ENCODE results near the gene MET. TPM values are rescaled to one million over a fixed set of nuclear protein-coding genes. Genes with fewer than 3 reads are reported as not detected.

The MET gene
- total and polyA plus RNA-seq, 12 donors: 3.1 to 23.3 (median 15.0) TPM

- DNase-seq (no peak), ATAC-seq (peak in 4 of 8 donors; percentile 35 to 46 (median 41))
- Histone ChIP-seq H3K27me3 (no peaks in the 10 kb centered on the region), H3K9me3 (no peaks in the 10 kb centered on the region), H3K27ac (peak overlapping the region in 1 of 10 donors; percentile 10), H3K36me3 (no peaks in the 10 kb centered on the region), H3K4me1 (peaks cover 0 to 19% (median 14%) of the 10 kb centered on the region in 9 donors), H3K4me3 (no peak overlapping the region)
- 34 to 48% methylated on average over 4 of the region's 4 CpGs for WGBS, 2 donors
- no peak for TF ChIP-seq CTCF (IDR thresholded peaks at IDR 0.05)
- intact Hi-C loops (cut with DNase I): loop anchor here in 1 of 10 donors (10.0 kb wide), 1 partner anchor 58 kb away; no protein-coding TSS in a partner anchor
Measured at GRCh38 chr7:116726713-116727431, 54.9 kb downstream of the MET start.

DNA sequence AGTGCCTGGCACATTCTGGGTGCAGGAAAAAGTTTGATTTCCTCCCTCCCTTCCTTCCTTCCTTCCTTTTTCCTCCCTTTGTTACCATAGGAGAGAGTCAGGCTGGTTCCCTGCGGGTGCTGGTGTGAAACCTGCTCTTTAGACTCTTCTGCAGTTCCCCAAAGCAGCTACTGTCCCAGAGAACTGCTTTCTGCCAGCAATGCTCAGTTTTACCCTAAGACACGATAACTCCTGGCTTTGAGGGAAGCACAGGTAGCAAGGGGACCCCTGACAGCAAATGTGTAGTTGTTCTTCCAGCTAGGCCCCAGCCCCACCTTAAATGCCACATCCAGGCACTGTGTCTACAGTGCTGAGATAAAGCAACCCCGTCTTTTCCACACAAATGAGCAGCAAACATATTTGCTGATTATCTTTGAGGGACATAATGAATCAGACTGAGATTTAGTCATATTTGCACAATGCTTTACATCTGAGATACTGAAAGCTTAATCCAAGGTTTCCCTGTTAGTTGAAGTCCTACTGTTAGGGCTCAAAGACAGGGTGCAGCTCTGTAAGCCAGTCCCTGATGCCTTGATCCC lies 55.5 kb downstream of the MET start:
- Histone ChIP-seq H3K27me3 (no peaks in the 10 kb centered on the region), H3K27ac (peak overlapping the region in 1 of 10 donors; percentile 10), H3K36me3 (no peaks in the 10 kb centered on the region), H3K4me3 (no peak overlapping the region), H3K4me1 (peaks cover 0 to 19% (median 14%) of the 10 kb centered on the region in 9 donors), H3K9me3 (no peaks in the 10 kb centered on the region)
- TF ChIP-seq CTCF (IDR thresholded peaks at IDR 0.05): no peak
- ATAC-seq (peak in 3 of 8 donors; percentile 20 to 27 (median 26)), DNase-seq (no peak)
- 66 to 67% methylated on average over 3 of the region's 3 CpGs for WGBS, 2 donors
- intact Hi-C loops (cut with DNase I): loop anchor here in 1 of 10 donors (10.0 kb wide), 1 partner anchor 57 kb away; no protein-coding TSS in a partner anchor

DNA sequence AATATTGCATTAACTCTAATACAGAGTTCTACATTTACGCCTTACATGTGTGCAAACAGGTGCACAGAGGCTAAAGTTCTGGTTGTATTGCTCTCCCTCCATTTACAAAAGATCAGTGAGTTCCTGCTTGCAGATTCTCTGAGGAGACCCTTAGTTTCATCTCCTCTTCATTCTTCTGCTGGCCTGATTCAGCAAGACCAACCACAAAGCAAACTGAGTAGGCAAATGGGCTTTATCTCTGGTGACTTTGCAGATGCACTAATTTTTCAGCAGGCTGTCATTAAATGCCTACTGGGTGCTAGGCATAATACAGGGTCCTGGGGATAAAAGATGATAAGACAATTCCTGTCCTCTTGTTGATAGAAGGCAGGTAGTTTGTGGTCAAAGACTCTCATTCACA lies 56.4 kb downstream of the MET start:
- 93 to 95% methylated on average over 1 of the region's 1 CpG for WGBS, 2 donors
- H3K36me3 ChIP-seq: no peaks in the 10 kb centered on the region
- H3K4me3 ChIP-seq: no peak overlapping the region
- ATAC-seq (no peak), DNase-seq (no peak)
- no peaks in the 10 kb centered on the region for H3K9me3 ChIP-seq
- H3K27me3 ChIP-seq: no peaks in the 10 kb centered on the region
- intact Hi-C loops (cut with DNase I): loop anchor here in 1 of 10 donors (10.0 kb wide), 1 partner anchor 56 kb away; no protein-coding TSS in a partner anchor
- H3K27ac ChIP-seq: no peak overlapping the region
- TF ChIP-seq CTCF (IDR thresholded peaks at IDR 0.05): no peak
- H3K4me1 ChIP-seq: peaks cover 0 to 19% (median 14%) of the 10 kb centered on the region in 9 donors

- TF ChIP-seq CTCF (IDR thresholded peaks at IDR 0.05): no peak
- H3K4me1 ChIP-seq: peaks cover 0 to 21% (median 14%) of the 10 kb centered on the region in 9 donors
- WGBS, 2 donors: 93 to 94% methylated on average over 9 of the region's 9 CpGs
- H3K36me3 ChIP-seq: no peaks in the 10 kb centered on the region
- intact Hi-C loops (cut with DNase I): no loop called here
- ATAC-seq (no peak), DNase-seq (no peak)
- H3K27me3 ChIP-seq: no peaks in the 10 kb centered on the region
- no peaks in the 10 kb centered on the region for H3K9me3 ChIP-seq
- no peak overlapping the region for H3K4me3 ChIP-seq
- no peak overlapping the region for H3K27ac ChIP-seq
Measured at GRCh38 chr7:116730097-116731022, 58.4 kb downstream of the MET start.

Data from heart right ventricle (tissue), 16 donors.